ENCODE results near the gene STRIP1. TPM values are rescaled to one million over a fixed set of nuclear protein-coding genes. Genes with fewer than 3 reads are reported as not detected.

Gene STRIP1
- total RNA-seq, 1 donor from 2014 or later, result 69.1 TPM

- Mint-ChIP-seq H3K27ac (ENCODE audit: unreplicated experiment) (peak overlapping the region; percentile 21), H3K4me1 (peaks cover 23% of the 10 kb centered on the region), H3K36me3 (ENCODE audit: low read depth) (peaks cover 27% of the 10 kb centered on the region), H3K27me3 (ENCODE audit: low read depth) (no peaks in the 10 kb centered on the region), H3K4me3 (no peak overlapping the region), H3K9me3 (no peaks in the 10 kb centered on the region)
- TF ChIP-seq CTCF (conservative IDR thresholded peaks at IDR 0.05), result no peak
- no peak for DNase-seq (ENCODE audit: low read depth, low spot score)
These were observed 14.6 kb downstream of the STRIP1 start for GRCh38 chr1:110048923-110049601.

GRCh38 chr1:110049801-110050601 is 15.6 kb downstream of the STRIP1 start:
- Mint-ChIP-seq H3K4me3 (no peak overlapping the region), H3K9me3 (no peaks in the 10 kb centered on the region), H3K4me1 (peaks cover 23% of the 10 kb centered on the region), H3K27ac (ENCODE audit: unreplicated experiment) (no peak overlapping the region), H3K36me3 (ENCODE audit: low read depth) (peaks cover 27% of the 10 kb centered on the region), H3K27me3 (ENCODE audit: low read depth) (no peaks in the 10 kb centered on the region)
- TF ChIP-seq CTCF (conservative IDR thresholded peaks at IDR 0.05), result no peak
- DNase-seq (ENCODE audit: low read depth, low spot score), result no peak

GRCh38 chr1:110050602-110051261 is 16.3 kb downstream of the STRIP1 start:
- H3K27me3 Mint-ChIP-seq (ENCODE audit: low read depth), result no peaks in the 10 kb centered on the region
- DNase-seq (ENCODE audit: low read depth, low spot score), result no peak
- H3K9me3 Mint-ChIP-seq, result no peaks in the 10 kb centered on the region
- TF ChIP-seq CTCF (conservative IDR thresholded peaks at IDR 0.05), result no peak
- peaks cover 23% of the 10 kb centered on the region for H3K4me1 Mint-ChIP-seq
- H3K36me3 Mint-ChIP-seq (ENCODE audit: low read depth), result peaks cover 24% of the 10 kb centered on the region
- H3K4me3 Mint-ChIP-seq, result no peak overlapping the region
- H3K27ac Mint-ChIP-seq (ENCODE audit: unreplicated experiment), result no peak overlapping the region

GRCh38 chr1:110051262-110051648 is 16.8 kb downstream of the STRIP1 start:
- no peaks in the 10 kb centered on the region for H3K9me3 Mint-ChIP-seq
- H3K4me3 Mint-ChIP-seq, result no peak overlapping the region
- peaks cover 22% of the 10 kb centered on the region for H3K36me3 Mint-ChIP-seq (ENCODE audit: low read depth)
- no peak for DNase-seq (ENCODE audit: low read depth, low spot score)
- no peaks in the 10 kb centered on the region for H3K27me3 Mint-ChIP-seq (ENCODE audit: low read depth)
- TF ChIP-seq CTCF (conservative IDR thresholded peaks at IDR 0.05), result no peak
- no peak overlapping the region for H3K27ac Mint-ChIP-seq (ENCODE audit: unreplicated experiment)
- peaks cover 23% of the 10 kb centered on the region for H3K4me1 Mint-ChIP-seq

- no peaks in the 10 kb centered on the region for H3K27me3 Mint-ChIP-seq (ENCODE audit: low read depth)
- TF ChIP-seq CTCF (conservative IDR thresholded peaks at IDR 0.05), result peak; percentile 96
- H3K27ac Mint-ChIP-seq (ENCODE audit: unreplicated experiment), result no peak overlapping the region
- peak; percentile 75 for DNase-seq (ENCODE audit: low read depth, low spot score)
- no peak overlapping the region for H3K4me3 Mint-ChIP-seq
- peaks cover 16% of the 10 kb centered on the region for H3K4me1 Mint-ChIP-seq
- no peaks in the 10 kb centered on the region for H3K9me3 Mint-ChIP-seq
- peaks cover 19% of the 10 kb centered on the region for H3K36me3 Mint-ChIP-seq (ENCODE audit: low read depth)
These were observed 19.4 kb downstream of the STRIP1 start for GRCh38 chr1:110053552-110054428.
